ENCODE results near the gene HNF1B. TPM values are rescaled to one million over a fixed set of nuclear protein-coding genes. Genes with fewer than 3 reads are reported as not detected.
A peak's percentile ranks its signal among the peaks of the same experiment; 100 is the strongest.

HNF1B gene
- total and polyA plus RNA-seq, 5 experiments from 2014 or later = not detected

DNA sequence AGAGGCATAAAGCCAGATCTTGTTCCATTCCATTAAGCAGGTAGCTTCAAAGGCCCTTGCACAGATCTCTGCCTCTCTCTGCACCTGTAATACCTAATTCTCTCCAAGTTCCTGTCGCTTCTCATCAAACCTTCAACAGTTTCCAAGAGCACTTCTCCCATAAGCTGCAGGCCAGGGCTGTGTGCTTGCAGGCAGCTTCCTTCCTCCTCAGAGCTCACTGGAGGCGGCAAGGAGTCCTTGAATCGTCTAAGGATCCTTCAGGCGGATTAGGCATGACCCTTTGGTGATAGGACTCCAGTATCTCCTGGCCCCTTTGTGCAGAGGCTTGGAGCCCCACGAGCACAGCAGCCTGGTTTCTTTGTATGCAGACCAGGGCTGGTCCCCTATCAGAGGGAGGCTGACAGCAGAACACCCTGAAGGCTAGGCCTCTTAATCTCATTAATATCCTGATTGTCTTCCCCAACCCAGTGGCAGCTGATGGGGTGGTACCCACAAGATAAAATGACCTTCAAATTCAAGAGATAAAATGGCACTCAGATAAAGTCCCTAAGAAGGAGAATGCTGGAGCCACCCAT, 19.8 kb downstream of the HNF1B start:
- ATAC-seq (no peak), DNase-seq (no peak)
- Mint-ChIP-seq H3K4me1 (peaks cover 0 to 8% (median 0%) of the 10 kb centered on the region in 4 donors), H3K36me3 (no peaks in the 10 kb centered on the region), H3K4me3 (no peak overlapping the region), H3K9me3 (no peaks in the 10 kb centered on the region), H3K27ac (no peak overlapping the region), H3K27me3 (peaks cover 0 to 1% (median 0%) of the 10 kb centered on the region in 5 donors)
- POLR2A ChIA-PET = no interaction called here

DNA sequence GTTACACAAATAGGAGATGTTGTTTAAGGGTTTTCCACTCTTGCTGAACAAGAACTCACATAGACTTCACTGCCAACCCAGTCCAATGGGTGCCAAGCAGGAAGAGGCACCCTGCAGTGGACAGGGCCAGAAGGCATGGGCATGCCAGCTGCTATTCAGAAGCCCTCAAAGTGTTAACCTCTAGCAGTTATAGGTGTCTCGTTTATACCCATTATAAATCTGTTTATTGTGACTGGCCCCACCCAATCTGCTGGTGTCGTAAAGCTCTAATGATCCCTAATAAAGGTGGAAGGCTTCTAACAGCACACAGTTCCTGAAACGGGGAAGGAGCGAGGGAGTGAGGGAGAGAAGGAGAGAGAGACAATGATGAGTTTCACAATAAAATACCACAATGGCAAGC, 23.9 kb downstream of the HNF1B start:
- Mint-ChIP-seq H3K9me3 (no peaks in the 10 kb centered on the region), H3K4me3 (no peak overlapping the region), H3K36me3 (no peaks in the 10 kb centered on the region), H3K27me3 (peaks cover 0 to 3% (median 0%) of the 10 kb centered on the region in 5 donors), H3K27ac (no peak overlapping the region), H3K4me1 (peaks cover 9 to 29% (median 17%) of the 10 kb centered on the region in 4 donors)
- DNase-seq = no peak
- ATAC-seq = no peak
- POLR2A ChIA-PET = no interaction called here

DNA sequence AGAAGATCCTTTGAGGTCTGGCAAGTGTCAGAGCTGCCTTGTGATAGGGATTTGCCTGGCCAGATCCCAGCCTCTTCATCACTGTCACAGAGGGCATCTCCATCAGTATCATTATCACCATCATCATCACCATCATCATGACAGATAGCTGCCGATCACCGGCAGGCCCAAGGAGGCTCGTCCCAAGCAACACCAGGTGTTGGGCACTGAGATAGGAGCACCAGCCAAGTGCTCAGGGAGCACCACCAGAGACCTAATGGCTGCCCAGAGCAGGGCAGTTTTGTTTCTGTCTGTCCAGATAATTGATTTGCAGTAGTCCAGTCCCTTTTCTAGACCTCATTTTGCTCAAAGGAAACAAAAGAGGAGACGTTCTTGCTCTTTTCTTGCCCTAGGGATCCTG, 25.0 kb downstream of the HNF1B start:
- H3K36me3 Mint-ChIP-seq = no peaks in the 10 kb centered on the region
- peaks cover 9 to 29% (median 18%) of the 10 kb centered on the region in 4 donors for H3K4me1 Mint-ChIP-seq
- no peak overlapping the region for H3K4me3 Mint-ChIP-seq
- peaks cover 0 to 5% (median 0%) of the 10 kb centered on the region in 5 donors for H3K27me3 Mint-ChIP-seq
- H3K9me3 Mint-ChIP-seq = no peaks in the 10 kb centered on the region
- ATAC-seq (no peak), DNase-seq (no peak)
- no peak overlapping the region for H3K27ac Mint-ChIP-seq
- POLR2A ChIA-PET = no interaction called here

DNA sequence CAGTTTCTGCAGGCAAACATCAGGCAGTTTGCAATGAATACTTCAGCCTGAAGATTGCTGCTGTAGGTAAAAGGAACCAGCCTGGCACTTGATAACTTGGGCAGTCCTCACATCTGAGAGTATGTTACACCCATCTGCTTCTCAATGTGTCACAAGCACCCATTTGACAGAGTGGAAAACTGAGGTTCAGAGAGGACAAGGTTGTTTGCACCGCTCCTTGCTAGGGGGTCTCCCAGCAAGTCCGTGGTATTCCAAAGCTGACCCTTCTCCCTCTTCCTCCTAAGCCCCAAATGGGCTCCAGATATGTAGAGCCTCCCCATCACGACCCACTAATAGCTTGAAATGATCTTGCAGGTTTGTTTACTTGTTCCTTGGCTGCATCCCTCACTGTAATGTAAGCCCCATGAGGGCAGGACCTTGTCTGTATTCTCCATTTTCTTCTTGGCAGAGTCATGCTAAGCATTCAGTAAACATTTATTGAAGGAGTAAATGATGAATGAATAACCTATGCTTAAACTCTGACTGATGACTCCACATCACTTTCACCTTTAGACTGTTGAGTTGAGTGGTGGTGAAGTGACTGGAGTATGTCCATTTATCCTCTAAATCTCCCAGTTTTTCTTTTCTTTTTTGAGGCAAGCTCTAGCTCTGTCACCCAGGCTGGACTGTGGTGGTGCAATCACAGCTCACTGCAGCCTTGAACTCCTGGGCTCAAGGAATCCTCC, 26.4 kb downstream of the HNF1B start:
- Mint-ChIP-seq H3K27me3 (peaks cover 0 to 9% (median 0%) of the 10 kb centered on the region in 5 donors), H3K36me3 (no peaks in the 10 kb centered on the region), H3K27ac (peak overlapping the region in 5 of 10 donors; percentile 4 to 60 (median 25)), H3K4me3 (no peak overlapping the region), H3K9me3 (no peaks in the 10 kb centered on the region), H3K4me1 (peaks cover 9 to 29% (median 19%) of the 10 kb centered on the region in 4 donors)
- POLR2A ChIA-PET = no interaction called here
- DNase-seq (no peak), ATAC-seq (no peak)

DNA sequence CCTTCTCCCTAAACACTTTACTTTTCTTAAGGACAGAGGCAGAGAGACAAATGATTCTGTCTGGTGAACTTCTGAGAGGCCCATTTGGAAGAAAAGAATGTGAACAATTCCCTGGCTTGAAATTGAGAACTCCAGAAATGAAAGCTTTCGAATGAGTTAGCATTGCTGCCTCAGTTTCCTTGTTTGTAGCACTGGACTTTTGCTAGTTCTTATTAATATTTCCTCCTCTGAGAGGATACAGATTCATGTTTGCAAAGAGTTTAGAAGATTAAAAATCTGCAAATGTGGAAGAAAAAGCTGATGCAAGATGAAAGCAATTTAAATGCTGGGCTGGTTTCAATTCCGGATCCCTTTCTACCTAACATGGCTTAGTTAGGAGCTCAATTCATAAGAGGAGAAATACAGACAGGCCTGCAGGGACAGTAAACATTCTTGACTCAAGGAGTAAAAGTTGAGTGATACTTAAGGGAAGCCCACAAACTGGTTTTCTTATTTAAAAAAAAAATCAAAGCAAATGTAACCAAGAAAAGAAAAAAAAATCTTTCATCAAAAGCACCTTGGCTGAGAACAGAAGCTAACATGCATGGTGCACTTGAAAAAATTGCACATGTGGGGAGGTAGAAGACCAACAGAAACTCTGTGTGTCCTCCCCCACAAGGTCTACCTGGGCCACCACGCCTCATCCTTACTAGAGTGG, 27.1 kb downstream of the HNF1B start:
- H3K27ac Mint-ChIP-seq = peak overlapping the region in 5 of 10 donors; percentile 11 to 60 (median 51)

DNA sequence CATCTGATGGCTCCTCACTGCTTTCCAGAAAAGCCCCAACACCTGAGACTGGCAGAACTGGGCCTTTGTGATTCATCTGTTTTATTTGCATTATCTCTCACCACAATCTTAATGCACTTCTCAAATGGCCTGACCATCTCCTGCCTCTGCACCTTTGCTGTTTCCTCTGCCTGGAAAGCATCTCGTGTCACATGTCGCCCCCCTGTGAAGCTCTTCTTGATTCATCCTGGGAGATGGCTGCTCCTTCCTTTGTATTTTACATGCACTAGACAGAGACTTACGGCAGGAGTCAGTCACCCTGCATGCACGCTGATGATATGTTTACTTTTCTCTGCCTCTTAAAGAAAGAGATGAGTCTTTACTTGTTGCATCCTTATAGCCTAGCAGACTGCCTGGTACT, 30.0 kb downstream of the HNF1B start:
- Mint-ChIP-seq H3K27me3 (peaks cover 0 to 16% (median 9%) of the 10 kb centered on the region in 5 donors), H3K9me3 (no peaks in the 10 kb centered on the region), H3K36me3 (no peaks in the 10 kb centered on the region), H3K4me1 (peaks cover 9 to 29% (median 16%) of the 10 kb centered on the region in 4 donors), H3K4me3 (no peak overlapping the region), H3K27ac (no peak overlapping the region)
- no peak for ATAC-seq
- POLR2A ChIA-PET = no interaction called here
- no peak for DNase-seq

More for the DNA sequence above, 27.1 kb downstream of the HNF1B start:
- peak in 3 of 10 donors; percentile 26 to 44 (median 42) for DNase-seq
- ATAC-seq = peak in 1 of 2 donors; percentile 46
- Mint-ChIP-seq H3K4me3 (peak overlapping the region in 1 of 10 donors; percentile 15), H3K36me3 (no peaks in the 10 kb centered on the region), H3K27me3 (peaks cover 0 to 9% (median 0%) of the 10 kb centered on the region in 5 donors), H3K4me1 (peaks cover 9 to 29% (median 18%) of the 10 kb centered on the region in 4 donors), H3K9me3 (no peaks in the 10 kb centered on the region)
- POLR2A ChIA-PET = no interaction called here

DNA sequence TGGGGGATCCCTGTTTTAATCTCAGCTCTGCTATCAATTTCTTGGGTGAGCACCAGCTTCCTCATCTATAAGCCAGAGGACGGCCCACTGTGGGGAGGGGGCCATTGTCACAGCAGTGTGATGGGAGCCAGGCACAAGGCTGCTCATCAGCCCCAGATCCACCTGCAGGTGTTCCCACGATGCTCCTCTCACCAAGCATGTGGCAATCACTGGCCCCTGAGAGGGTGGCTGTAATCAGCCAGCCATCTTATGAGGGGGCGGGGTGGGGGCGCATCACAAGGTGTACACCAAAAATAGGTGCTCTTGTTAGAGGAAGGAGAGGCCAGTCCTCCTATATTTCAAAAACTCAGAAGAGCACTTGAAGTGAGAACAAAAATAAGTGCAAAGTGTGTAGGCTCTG, 31.2 kb downstream of the HNF1B start:
- no peak overlapping the region for H3K4me3 Mint-ChIP-seq
- no peak overlapping the region for H3K27ac Mint-ChIP-seq
- peaks cover 1 to 23% (median 14%) of the 10 kb centered on the region in 5 donors for H3K27me3 Mint-ChIP-seq

DNA sequence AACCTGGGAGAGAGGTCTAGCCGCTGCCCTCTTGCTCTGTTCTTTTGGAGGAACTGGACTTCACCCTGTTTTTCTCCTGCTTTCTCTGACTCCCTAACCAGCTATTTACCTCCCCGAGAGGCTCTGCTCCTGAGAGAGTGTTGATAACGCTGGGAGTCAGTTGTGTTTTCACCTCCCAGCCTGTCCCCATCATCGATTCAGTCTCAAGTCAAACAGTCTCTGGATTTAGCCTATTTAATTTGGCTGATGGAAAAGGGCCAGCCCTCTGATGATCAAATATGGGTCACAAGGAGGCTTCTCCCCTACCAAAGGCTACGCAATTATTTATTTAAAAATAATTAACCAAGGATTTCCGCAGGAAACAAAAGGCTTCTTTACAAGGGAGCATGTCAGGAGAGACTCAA, 31.8 kb downstream of the HNF1B start:
- Mint-ChIP-seq H3K9me3 (no peaks in the 10 kb centered on the region), H3K27me3 (peaks cover 2 to 28% (median 14%) of the 10 kb centered on the region in 5 donors), H3K36me3 (no peaks in the 10 kb centered on the region), H3K4me1 (peaks cover 4 to 21% (median 11%) of the 10 kb centered on the region in 4 donors), H3K4me3 (no peak overlapping the region), H3K27ac (no peak overlapping the region)
- DNase-seq = no peak
- no peak for ATAC-seq
- POLR2A ChIA-PET = no interaction called here

More for the DNA sequence above, 31.2 kb downstream of the HNF1B start:
- peaks cover 6 to 27% (median 14%) of the 10 kb centered on the region in 4 donors for H3K4me1 Mint-ChIP-seq
- POLR2A ChIA-PET = no interaction called here
- no peaks in the 10 kb centered on the region for H3K36me3 Mint-ChIP-seq
- DNase-seq (no peak), ATAC-seq (no peak)
- no peaks in the 10 kb centered on the region for H3K9me3 Mint-ChIP-seq

DNA sequence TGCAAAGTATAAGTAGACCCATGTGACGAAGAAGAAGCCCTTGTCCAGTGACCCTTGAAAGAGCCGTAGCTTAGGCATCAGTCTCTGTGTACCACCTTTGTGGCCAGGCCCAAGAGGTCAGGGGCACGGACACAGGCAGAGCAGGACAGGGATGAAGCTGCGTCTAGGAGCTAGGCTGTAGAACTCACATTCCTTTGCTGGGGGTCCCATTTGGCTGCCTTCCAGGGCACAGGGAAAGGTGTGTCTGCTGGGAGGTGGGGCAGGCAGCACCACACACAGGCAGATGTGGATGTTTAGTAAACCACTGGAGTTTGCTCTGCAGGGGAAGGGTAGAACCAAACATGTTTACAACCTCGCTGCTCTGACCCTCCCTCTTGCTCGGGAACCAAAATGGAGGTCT, 33.7 kb downstream of the HNF1B start:
- Mint-ChIP-seq H3K27me3 (peaks cover 4 to 37% (median 16%) of the 10 kb centered on the region in 5 donors), H3K4me1 (peaks cover 0 to 5% (median 0%) of the 10 kb centered on the region in 4 donors)
- POLR2A ChIA-PET = interaction anchor here (0.6 kb wide), 1 partner anchor 105 kb away, joined by 4 read pairs; no protein-coding TSS in a partner anchor

DNA sequence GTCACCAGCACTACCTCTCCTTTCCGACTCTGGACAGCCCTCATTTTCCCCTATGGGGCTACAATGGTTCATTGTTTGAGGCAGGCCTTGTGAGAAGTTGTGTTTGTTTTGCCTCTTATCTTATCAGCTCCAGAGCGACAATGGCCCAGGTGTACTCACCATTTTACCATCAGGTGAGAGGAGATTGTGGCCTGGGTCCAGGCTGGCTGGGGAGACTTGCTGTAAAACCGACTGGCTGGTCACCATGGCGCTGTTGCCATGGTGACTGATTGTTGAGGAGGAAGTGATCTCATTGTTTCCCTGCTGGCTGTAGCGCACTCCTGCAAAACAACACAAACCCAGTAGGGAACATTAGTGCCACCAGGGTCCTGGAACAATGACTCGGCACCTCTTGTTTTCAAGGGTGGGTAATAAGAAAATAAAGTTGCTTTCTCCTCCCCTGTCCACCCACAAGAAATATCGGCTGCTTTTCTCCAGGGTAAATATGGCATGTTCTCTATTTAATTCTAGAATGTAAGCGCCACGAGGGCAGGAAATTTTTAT, 34.4 kb downstream of the HNF1B start:
- peaks cover 0 to 5% (median 0%) of the 10 kb centered on the region in 4 donors for H3K4me1 Mint-ChIP-seq
- H3K27me3 Mint-ChIP-seq = peaks cover 6 to 40% (median 19%) of the 10 kb centered on the region in 5 donors

More for the DNA sequence above, 33.7 kb downstream of the HNF1B start:
- Mint-ChIP-seq H3K36me3 (no peaks in the 10 kb centered on the region), H3K4me3 (no peak overlapping the region), H3K9me3 (no peaks in the 10 kb centered on the region), H3K27ac (no peak overlapping the region)
- no peak for ATAC-seq
- DNase-seq = no peak

DNA sequence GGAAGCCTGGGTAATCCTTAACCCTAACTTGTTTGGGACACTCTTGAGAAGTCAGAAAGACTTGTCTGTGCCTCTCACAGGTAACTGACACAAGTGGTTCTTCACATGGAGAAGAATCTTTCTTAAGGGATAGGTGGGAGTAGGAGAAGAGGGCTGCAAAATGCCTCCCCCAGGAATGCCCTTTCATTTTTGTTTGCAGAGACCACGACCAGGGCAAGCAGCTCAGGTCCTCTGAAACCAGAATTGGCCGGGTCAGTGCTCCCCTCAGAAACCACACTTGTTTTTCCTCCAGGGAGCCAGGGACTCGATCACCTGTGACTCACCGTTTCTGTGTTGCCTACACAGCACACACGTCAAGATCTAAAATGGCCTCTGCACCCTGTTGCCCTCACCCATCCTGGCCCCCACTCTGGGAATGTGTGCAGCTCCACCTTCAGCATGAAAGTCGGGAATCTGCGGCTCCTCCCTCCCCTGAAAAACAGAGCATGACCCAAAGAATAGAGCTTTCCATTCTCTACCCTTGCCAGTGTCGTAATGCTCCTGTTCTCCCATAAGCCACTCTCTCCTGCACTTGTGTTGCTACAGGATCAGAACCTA, 36.1 kb downstream of the HNF1B start:
- no peaks in the 10 kb centered on the region for H3K9me3 Mint-ChIP-seq
- H3K27ac Mint-ChIP-seq = no peak overlapping the region
- ATAC-seq (no peak), DNase-seq (no peak)
- no peaks in the 10 kb centered on the region for H3K4me1 Mint-ChIP-seq
- no peaks in the 10 kb centered on the region for H3K36me3 Mint-ChIP-seq
- H3K27me3 Mint-ChIP-seq = peaks cover 7 to 55% (median 19%) of the 10 kb centered on the region in 5 donors
- H3K4me3 Mint-ChIP-seq = no peak overlapping the region
- POLR2A ChIA-PET = no interaction called here

More for the DNA sequence above, 34.4 kb downstream of the HNF1B start:
- ATAC-seq (no peak), DNase-seq (no peak)
- POLR2A ChIA-PET = no interaction called here
- no peaks in the 10 kb centered on the region for H3K36me3 Mint-ChIP-seq
- no peak overlapping the region for H3K4me3 Mint-ChIP-seq
- H3K9me3 Mint-ChIP-seq = no peaks in the 10 kb centered on the region
- no peak overlapping the region for H3K27ac Mint-ChIP-seq

DNA sequence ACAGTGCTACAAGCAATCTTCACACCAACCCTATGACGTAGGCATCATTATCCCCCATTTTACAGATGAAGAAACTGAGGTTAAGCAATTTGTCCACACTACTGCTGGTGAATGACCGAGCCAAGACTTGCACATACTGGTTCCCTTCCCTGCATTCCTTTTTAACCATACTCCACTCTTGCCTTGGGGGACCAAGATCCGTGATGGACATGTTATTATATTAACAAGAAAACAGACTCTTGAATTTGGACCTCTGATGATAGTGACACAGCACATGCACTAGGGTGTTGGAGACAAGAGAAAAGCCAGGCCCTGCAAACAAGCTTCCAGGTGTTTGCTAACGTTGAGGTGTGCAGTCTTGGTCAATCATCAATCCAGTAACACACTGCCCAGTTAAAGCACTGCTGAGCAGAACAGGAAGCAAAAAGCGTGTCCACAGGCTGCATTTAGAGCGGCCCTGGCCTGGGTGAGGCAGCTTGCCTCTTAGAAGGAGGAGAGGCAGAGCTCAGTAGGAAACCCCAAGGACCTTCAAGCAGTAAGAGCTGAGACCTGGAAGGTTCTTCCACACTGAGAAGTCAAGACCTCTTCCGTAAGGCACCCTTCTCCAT, 36.7 kb downstream of the HNF1B start:
- ATAC-seq = no peak

More for the DNA sequence above, 36.7 kb downstream of the HNF1B start:
- Mint-ChIP-seq H3K4me3 (no peak overlapping the region), H3K36me3 (no peaks in the 10 kb centered on the region), H3K27me3 (peaks cover 7 to 55% (median 19%) of the 10 kb centered on the region in 5 donors), H3K27ac (no peak overlapping the region), H3K9me3 (no peaks in the 10 kb centered on the region), H3K4me1 (no peaks in the 10 kb centered on the region)
- DNase-seq = no peak
- POLR2A ChIA-PET = no interaction called here
